NCI-H510A treated with DMSO at 0.1 percent for 48 hours (cell line): ENCODE results near the gene GLIS2.
A peak's percentile ranks its signal among the peaks of the same experiment; 100 is the strongest.
"Not testable (repeated sequence)": the region's sequence is repeated elsewhere in the genome, so short reads cannot be mapped to it uniquely, and the experiment has no call there.

ENCODE experiments used
- DNase-seq: peaks from one replicate; lab custom pipeline; 2025; lab: John Stamatoyannopoulos, UW

Gene GLIS2

DNA sequence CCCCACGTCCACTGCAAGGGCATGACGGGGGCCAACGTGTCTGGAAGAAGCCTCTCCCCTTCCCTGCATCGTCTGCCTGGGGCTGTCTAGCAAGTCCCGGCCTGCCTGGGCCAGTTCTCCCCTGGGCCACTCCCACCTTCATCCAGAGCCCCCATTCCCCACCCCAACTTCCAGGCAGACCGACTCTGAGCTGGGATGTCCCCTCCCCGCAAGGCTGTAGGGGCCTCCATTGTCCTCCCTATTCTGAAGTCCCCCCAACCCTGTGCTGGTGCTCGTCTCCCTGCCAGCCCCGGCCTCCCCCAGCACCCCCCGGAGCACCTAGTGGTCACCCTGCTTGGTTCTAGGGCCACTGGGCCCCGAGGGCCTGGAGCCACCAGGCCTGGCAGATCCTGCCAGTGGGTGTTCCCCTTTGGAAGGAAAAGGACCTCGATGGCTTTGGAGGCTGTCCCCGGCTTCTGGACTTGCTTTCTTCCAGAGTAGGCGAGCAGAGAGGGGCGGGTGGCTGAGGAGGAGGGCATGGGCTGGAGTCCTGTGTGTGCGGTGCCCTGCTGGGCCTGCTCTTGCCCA is 4.8 kb downstream of the GLIS2 start:
- DNase-seq, result no peak

DNA sequence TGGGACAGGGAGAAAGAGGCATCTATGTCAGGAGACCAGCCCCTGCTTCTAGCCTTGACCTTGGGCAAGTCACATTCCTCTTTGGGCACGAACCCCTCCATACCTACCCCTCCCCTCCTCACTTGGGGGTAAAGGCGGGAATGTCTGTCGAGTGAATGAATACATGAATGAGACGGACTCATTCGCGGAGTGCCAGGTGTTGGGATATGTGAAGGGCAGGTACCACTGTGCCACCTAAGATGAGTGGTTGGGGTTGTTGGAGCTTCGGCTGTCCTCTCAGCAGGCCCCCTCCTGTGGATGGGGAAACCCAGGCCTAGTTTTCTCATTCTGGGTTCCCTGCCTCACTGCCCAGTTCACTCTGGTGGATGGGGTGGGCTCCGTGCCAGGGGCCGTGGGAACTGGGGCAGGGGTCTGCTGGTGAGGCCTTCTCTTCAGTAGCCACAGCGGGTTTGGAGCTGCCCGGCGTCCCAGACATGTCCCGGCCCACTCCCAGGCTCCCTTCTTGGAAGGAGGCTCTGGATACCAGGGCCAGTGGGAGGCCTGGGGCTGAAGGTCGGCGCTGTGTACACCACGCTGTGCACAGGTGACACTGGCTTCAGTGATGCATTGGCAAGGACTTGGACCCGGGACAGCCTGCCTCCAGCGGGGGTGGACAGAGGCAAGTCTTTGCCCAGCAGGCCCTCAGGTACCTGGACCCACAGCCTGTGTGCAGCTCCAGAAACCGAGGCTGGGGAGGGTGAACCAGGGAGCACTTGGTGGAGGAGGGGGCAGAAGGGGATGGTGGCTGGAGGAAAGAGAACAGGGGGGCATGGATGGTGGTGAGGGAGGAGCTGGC is 5.6 kb downstream of the GLIS2 start:
- DNase-seq, result no peak

DNA sequence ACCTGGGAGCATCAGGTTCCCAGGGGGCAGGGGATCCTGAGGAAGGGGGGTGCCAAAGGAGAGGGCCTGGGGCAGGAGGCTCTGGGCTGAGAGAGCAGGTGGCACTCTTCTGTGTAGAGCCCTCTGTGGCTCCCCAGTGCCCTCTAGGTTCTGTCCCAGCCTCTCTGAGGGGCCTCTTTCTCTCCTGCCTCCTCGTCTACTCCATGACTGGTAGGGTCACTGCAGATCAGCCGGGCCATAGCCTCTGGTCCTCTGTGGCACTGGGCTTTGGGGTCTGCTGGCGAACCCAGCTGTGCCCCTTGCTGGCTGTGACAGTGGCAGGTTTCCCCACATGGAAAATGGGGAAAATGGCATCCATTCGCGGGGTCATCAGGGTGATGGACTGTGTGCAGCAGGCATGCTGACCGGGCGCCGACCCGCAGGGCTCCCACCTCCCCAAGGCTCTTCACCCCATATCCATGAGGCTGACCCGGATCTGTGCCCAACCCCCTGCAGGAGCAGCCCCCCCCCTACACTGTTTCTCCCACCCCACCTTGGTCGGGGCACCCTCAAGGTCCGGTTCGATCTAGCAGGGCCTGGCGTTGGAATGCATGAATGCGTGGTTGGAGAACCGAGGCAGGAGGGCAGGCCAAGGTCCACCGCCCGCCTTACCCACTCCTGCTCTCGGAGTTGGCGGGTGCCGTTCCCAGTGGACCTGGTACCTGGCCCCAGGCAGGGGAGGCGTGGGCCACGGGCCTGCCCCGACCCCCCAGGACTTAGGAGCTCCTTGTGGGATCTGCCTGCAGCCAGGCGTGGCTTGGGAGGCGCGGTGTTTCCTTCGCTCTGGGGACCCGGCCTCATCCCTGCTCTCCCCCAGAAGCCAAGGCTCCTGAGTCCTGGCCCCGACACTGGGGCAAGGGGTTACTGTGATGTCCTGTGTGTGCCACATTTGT is 6.5 kb downstream of the GLIS2 start:
- no peak for DNase-seq

DNA sequence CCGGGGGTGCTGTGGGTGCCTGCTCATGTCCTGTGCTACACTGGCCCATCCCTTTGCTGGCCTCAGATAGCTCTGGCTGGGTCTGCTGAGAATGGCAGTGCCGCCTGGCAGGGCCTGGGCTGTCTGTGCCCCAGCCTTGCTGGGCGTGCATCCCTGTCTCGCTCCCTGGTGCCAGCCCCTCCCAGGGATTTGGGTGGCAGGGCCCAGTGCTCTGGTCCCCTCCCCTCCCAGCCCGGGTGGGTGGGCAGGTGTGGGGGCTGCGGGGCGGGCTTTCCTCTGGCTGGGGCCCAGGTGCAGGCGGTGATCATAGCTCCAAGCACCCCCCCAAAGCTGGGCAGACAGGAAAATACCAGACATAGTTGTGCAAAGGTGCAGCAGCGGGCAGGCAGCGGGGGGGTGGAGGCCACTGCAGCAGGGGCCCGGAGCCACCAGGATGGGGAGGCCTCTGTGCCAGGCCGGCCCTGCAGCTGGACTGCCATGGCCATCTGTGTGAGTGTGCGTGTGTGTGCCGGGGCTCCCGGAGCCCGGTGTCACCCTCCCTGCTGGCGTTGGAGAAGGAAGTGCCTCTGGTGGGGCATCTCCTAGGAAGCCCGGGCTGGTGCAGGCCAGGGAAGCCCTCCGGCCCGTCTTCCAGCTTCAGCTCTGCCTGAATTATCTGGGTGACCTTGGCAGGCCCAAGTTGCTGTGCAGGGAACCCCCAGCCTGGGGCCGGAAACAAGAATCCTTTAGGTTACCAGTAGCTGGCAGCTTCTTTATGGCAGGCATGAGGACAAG is 7.4 kb downstream of the GLIS2 start:
- DNase-seq, result no peak

DNA sequence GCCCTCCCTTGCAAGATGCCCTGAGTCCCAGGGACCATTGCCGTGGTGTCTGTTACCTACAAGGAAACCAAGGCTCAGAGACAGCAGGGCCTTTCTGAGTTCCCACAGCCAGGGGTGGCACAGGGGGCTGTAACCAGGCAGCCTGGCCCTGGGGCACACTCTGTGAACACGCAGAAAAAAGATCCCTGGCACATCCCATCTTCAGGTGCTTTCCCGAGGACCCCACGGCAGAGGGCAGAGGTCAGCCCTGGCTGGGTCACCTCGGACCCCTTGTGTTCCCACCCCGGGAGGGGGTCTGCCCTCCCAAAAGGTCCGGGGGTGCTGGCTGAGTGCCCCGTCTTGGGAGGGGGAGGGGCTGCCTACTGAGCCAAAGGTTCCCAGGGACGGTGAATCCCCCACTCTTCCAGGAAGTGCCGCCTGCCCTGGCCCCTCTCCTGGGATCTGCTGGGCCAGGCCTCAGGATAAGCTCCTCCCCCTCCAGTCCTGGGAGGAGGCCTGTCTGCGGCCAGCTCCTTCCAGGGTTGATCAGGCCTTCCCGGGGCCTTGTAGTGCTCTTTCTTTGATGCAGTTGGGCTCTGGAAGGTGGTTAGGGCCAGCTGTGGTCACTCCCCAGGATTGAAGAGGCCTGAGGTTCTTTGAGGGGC is 8.1 kb downstream of the GLIS2 start:
- no peak for DNase-seq

DNA sequence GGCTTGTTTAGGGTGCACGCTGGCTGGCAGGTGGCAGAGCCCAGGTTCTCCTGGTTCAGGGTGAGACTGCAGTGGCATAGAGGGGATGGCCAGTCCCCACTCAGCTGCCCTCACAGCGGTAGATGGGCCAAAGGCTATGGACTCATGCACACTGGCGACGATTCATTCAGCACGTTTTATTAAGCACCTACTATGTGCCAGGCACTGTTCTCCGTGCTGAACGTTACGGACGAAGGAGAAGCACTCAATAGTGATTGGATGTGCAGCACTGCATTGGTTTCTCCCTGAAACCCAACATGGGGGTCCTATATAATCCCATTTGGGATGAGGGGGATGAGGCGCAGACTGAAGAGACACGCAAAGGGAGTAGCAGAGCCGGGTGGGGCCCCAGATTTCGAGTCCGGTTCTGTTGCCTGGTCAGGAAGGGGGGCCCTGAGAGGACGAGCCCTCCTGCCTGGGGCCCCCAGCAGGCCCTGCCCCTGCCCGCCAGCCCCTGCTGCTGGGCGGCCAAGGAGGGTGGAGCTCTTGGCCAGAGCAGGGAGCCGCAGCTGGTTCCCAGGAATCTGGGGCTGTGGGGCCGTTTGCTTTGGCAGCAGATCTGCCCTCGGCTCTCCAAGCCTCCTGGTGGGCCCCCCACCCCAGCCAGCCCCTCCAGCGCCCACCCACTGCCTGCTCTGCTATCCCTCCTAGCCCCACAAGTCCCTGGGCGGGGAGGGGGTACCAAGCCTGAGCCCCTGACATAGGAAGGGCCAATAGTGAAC is 8.8 kb downstream of the GLIS2 start:
- no peak for DNase-seq

DNA sequence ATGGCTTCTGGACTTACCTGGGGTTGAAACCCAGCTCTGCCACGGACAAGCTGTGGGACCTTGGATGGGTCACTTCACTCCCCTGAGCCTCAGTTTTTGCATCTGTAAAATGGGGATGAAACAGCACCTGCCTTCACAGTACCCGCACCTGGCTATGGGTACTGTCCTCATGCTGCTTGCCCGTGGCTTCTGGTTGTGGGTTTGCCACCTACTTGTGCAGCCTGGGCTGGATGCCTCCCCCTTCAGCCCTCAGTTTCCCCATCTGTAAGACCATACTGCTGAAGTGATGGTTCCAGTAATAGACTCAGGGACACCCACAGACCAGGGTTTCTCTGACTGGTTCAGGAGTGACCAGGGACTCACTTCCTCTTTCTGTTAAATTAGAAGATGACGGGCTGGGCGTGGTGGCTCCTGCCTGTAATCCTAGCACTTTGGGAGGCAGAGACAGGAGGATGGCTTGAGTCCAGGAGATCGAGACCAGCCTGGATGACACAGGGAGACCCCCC is 9.4 kb downstream of the GLIS2 start:
- DNase-seq, result no peak

DNA sequence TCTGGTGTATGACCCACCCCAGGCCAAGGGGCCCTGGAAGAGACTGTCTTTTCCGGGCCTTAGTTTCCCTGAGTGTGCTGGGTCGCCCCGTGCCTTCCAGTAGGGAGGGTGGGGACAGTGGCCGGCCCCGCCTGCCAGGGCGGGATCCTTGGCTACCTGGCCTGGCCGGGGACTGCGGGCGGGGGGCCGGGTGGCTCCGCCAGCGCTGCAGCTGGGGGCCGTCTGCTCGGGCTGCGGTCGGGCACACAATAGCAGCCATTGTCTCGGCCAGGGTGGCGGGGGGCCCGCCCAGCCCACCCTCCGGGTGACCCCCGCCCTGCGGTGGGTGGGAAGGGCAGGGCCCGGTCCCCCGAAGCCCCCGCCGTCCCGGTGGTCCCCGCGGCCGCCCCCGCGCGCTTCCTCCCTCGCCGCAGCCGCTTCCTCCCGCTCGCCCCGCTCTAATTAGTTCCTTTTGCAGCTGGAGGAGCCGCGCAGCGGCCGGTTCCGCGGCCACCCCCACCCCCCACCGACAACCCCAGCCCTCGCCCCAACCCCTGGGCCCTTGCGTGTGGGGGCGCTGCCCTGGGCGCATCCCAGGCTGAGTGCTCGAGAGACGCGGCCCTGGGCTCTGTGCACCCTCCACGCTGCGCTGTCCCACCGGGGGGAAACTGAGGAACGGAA is 11.6 kb downstream of the GLIS2 start:
- DNase-seq, result no peak

DNA sequence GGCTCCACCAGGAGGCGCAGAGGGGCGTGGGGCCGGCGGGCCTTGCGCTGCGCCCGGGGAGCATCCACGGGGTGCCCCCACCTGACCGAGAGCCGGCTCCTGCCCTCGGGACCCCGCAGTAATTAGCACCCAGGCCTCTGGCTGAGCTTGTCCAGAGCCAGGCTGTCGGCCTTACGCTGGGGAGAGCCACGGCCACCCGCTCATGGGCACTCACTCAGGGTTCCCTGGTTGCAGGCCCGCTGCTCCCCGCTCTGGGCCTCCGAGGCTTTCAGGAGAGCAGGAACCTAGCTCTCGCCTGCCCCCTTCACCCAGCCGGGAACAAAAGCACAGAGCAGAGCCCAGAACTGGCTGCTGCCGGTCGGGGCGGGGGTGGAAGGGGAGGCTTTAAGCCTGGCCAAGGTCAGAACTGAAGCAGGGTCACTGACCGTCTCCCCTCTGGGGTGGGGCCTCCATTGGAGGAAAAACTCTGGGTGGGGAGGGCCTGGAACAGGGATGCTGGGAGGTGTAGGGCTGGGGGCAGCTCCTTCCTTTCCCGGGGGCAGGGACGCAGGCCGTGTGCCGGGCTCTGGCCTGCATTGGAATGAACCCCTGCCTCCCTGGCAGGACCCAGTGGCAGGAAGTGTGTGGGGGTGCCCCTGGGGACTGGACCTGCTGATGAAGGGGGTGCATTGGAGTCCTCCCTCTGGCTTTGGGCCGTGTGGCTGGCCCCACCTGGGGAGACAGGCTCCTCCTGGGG is 12.3 kb downstream of the GLIS2 start:
- no peak for DNase-seq

DNA sequence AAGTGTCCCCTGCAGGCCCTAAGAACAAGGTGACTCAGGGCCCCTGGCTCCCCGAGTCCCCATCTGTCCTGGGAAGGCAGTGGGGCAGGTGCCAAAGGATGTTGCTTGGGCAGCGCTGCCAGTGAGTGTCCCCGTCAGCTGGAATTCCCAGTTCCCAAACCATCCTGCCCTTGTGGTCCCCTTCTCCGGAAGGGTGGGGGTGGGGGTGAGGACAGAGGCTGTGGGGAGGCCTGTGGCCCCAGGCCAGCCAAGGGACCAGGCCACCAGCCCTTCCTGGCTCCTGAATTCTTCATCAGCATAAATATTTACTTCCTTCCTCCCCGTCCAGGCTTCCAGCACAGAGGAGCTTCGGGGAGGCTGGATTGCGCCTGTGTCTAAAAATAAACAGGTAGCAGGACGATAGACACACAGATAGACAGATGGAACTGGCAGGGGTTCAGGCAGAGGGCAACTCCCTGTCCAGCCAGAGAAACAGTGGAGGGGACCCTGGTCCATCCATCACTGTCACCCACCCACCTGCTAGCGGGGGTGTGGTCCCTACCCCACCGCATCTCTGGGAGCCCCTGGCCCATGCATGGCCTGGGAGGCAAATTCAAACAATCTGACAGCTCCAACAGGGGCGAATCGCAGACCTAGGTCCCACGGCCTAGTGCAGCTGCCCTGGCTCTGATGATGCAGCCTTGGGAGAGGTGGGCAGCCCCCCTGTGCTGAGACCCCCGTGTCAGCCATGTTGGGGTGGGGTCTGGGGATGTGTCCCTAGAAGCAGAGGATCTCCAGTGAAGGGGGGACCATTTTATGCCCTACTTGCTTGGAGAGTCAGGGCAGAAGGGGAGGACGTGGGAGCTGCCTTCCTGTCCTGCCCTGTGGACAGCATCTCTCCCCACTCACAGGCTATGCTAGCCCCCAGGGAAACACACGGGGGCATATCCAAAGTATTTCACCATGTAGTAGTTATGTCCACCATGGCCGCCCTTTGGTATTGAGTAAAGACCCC is 13.2 kb downstream of the GLIS2 start:
- DNase-seq, result no peak

DNA sequence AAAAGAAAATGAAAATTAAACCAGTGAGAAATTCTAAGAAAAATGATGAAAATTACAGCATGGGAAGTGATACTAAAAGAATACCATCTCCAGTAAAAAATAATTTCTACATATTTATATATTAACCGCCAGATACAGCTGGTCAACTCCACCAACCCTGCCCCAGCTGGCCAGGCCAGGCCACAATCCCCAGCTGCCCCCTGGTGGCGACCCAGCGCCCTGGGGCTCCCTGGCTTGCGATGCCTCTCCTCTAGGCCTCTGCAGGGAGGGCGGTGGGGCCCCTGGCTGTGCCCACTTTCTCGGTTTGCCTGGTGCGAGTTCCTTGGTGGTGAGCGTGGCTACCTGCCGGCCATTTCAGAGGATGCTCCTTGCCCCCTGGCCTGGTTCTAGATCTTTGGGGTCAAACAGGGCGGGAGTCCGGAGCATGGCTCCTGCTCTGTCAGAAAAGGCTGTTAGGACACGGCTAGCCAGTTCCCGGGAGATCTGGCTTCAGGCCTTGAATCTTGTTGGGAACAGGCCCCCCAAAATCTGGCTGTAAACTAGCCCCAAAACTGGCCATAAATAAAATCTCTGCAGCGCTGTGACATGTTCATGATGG is 14.5 kb downstream of the GLIS2 start:
- DNase-seq, result peak; percentile 7

DNA sequence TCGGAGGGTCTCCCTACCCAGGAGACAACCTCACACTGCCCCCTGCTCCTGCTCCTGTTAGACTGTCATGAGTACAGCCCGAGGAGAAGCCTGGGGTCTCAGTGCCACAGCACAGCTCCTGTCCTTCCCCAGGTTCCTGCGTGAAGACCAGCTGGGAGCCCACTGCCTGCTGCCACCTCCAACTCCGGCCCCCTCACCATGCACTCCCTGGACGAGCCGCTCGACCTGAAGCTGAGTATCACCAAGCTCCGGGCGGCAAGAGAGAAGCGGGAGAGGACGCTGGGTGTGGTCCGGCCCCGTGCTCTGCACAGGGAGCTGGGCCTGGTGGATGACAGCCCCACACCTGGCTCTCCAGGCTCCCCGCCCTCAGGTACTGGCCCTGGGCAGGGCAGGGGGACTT is 16.2 kb downstream of the GLIS2 start:
- no peak for DNase-seq

DNA sequence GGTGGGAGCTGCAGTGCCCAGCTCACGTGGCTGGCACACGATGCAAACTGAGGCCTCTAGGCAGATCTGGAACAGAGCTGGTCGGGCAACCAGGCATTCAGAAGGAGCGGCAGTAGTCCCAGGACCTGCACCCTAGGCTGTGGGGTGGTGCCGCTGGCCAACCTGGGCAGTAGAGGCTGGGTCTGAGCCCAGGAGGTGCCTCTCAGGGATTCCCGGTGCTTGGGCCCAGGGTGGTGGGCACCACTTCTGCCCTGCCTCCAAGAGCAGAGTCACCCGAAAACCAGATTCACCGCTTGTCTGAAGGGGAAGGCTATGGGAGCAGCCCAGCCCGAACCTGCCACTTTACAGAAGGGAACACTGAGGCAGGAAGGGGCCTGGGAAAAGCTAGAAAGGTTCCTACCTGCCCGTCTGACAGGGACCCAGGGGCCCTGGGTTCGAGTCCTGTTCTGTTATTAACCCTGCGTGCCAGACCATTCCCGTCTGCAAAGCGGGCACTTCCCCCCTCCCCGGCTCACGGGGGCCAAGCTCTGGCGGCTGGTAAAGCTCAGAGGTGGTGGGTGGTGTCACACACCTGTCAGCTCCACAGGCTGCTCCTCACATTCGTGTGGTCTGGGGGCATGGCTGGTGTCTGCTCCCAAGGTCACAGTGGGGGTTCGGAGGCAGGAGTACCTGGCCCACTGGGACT is 16.9 kb downstream of the GLIS2 start:
- no peak for DNase-seq

DNA sequence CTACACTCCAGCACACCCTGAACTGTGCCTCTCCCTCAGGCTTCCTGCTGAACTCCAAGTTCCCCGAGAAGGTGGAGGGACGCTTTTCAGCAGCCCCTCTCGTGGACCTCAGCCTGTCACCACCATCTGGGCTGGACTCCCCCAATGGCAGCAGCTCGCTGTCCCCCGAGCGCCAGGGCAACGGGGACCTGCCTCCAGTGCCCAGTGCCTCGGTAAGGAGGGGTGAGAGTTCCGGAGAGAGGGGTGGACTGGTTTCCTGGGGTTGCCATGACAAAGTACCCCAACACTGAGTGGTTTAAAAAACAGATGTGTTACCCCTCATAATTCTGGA is 17.4 kb downstream of the GLIS2 start:
- DNase-seq, result no peak

DNA sequence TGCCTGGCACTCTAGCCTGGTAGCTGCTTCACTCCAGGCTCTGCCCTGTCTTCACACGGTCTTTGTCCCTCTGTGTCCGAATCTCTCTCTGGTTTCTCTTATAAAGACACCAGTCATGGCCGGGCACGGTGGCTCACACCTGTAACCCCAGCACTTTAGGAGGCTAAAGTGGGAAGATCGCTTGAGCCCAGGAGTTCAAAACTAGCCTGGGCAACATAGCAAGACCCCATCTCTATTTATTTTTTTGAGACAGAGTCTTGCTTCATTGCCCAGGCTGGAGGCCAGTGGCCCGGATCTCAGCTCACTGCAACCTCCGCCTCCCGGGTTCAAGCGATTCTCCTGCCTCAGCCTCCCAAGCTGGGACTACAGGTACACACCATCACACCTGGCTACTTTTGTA is 17.8 kb downstream of the GLIS2 start:
- not testable (repeated sequence) for DNase-seq

DNA sequence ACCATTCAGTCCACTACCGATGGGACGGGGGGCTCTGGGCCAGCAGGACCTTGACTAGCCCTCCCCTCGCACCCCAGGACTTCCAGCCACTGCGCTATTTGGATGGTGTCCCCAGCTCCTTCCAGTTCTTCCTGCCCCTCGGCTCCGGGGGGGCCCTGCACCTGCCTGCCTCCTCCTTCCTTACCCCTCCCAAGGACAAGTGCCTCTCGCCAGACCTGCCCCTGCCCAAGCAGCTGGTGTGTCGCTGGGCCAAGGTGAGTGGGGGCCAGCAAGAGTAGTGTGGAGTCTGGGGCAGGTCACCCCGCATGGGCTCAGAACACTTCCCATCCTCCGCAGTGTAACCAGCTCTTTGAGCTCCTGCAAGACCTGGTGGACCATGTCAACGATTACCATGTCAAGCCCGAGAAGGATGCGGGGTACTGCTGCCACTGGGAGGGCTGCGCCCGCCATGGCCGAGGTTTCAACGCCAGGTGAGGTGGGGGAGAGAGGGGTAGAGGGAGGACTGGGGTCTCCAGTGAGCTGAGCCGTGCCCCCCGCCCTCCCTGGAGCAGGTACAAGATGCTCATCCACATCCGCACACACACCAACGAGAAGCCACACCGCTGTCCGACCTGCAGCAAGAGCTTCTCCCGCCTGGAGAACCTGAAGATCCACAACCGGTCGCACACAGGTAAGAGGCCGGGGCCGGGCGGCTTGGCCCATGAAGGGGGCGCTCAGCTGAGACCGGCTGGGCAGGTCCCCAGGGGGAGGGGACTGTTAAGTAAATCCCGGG is 19.0 kb downstream of the GLIS2 start:
- no peak for DNase-seq
